NCI-H2227 treated with DMSO at 0.1 percent for 48 hours (cell line): ENCODE measurements around the gene ZMPSTE24.

Experiments
- DNase-seq: peaks from one replicate; lab custom pipeline; 2025; lab: John Stamatoyannopoulos, UW

The ZMPSTE24 gene

DNA sequence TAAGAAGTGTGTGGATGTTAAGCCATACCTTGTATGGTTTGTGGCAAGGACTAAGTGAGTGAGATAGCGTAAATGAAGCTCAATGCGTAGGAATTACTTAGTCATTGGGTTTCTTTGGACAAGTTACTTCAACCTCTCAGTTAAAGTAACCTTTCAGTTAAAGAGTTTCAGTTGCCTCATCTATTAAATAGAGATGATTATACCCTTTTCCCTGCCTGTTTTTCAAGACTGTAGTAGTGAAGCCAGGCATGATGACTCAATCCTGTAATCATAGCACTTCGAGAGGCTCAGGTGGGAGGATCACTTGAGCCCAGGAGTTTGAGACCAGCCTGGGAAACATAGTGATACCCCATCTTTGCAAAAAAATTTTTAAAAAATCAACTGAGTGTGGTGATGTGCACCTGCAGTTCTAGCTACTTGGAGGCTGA lies 6.3 kb downstream of the ZMPSTE24 start:
- peak; percentile 60 for DNase-seq

DNA sequence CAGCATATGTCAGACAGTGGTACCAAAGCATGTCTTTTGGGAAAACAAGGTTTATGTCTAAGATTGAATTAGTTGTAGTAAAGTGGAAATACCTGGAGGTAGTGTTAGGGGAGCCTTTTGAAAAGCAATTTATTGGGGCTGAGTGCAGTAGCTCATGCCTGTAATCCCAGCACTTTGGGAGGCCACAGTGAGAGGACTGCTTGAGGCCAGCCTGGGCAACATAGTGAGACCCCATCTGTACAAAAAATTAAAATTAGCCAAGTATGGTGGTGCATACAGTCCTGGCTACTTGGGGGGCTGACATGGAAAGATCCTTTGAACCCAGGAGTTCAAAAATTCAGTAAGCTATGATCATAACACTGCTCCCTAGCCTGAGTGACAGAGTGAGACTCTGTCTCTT lies 7.3 kb downstream of the ZMPSTE24 start:
- DNase-seq, result no peak

DNA sequence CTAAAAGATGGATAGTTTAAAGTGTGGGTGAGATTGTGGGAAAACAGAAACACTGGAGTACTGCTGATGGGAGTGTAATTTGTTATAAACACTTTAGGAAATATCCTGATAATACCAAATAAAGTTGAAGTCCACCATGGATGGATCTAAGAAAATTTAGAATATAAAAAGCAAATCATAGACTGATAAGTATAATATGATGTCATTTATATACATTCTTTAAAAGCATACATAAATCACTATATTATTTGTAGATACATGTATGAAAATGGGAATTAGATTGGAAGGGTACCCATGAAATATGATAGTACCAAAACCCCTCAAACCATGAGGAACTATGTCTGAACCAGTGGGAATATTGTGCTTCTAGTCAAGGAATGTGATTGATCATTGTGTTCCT lies 7.9 kb downstream of the ZMPSTE24 start:
- no peak for DNase-seq

DNA sequence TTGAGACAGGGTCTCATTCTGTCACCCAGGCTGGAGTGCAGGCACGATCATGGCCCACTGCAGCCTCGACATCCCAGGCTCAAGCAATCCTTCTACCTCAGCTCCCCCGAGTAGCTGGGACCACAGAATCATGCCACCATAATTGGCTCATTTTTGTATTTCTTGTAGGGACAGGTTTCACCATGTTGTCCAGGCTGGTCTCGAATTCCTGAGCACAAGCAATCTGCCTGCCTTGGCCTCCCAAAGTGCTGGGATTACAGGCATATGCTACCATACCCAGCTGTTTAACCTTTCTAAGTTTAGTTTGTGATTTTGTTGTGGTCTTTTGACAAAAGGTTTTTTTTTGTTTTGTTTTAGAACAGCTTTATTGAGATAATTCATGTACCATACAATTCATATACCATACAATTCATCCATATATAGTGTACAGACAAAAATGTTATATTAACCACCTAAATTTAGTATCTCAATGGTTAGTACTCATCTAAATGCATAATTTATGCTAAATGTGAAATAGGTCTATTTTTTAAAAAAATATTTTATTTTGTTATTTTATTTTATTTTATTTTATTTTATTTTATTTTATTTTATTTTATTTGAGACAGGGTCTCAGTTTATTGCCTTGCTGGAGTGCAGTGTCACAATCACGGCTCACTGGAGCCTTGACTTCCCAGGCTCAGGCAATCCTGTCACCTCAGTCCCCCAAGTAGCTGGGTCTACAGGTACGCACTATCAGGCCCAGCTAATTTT lies 8.9 kb downstream of the ZMPSTE24 start:
- DNase-seq, result no peak

DNA sequence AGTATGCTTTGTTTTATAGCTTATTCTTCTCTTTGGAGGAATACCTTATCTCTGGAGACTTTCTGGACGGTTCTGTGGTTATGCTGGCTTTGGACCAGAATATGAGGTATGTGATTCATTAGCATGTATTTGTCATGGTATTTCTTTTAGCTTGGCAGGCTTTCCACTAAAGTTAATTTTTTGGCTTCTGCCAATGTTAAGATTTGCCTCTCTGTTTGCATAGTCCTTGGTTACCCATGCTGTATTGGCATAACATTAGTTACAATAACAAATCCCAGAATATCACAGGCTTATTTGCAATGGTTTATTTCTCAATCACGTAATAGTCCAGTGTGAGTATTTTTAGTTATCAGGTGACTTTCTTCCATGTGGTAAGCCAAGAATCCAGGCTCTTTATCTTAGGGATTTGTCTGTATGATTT lies 9.7 kb downstream of the ZMPSTE24 start:
- no peak for DNase-seq

DNA sequence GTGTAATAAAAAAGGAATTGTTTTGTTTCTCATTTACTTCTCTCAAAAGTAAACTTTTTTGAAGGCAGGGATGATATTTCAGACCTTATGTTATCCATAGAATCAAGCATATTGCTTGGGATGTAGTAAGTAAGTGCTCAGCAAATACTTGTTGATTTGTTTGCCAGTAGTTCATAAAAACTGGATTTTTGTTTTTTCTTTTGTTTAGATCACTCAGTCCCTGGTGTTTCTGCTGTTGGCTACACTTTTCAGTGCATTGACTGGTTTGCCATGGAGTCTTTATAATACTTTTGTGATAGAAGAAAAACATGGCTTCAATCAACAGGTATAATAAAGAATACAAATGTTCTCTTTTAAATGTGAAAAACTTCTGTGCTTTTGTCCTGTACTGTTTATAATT lies 10.2 kb downstream of the ZMPSTE24 start:
- DNase-seq, result no peak

DNA sequence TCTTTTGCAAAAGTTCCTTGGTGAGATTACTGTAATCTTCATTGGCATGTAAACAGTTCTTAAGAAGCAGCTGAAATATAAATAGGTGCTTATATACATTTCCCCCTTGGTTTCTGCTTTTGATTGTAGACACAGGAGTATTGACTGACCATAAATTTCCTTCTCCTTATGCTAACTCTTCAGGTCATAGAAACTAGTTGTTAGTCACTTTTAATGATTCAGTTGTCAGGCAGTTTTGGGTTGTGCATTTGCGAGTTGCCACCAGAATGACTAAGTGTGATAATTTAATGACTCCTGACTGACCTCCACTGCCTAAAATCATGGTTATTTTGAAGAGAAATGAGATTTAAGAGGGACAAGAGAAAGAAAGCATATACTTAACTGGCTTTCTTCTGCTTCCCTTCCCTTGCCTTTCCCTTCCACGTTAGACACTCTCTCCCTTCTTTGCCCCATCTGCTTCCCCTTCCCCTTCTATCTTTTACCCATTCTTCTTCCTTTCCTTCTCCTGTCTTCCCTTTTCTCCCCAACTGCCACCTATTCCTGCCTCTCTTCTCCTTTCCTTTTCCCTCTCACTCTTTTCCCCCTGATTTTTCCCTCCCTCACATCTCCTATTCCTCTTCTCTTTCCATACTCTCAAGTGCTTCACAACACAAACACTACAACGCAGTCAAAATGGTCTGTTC lies 12.3 kb downstream of the ZMPSTE24 start:
- DNase-seq, result peak; percentile 17

DNA sequence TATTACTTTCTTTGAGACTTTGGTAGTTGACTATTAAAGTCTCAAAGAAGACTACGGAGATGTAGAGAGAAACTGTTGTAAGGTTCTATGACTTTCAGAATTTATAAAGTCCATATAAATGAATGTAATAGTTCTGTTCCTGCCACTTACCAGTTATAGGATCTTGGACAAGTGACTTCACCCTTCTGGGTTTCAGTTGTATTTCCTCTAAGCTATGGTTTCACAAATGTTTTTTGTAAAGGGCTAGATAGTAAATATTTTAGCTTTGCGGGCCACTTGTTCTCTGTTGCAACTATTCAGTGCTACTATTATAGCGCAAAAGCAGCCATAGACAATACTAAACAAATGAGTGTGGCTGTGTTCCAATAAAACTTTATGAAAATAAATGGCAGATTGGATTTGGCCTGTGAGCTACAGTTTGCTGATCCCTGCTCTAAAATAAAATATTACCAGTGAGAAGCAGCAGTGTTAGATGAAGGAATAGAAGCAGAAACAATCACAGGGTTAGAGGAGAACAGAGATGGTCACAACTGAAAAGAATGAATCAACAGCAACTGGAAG lies 14.7 kb downstream of the ZMPSTE24 start:
- DNase-seq, result no peak

DNA sequence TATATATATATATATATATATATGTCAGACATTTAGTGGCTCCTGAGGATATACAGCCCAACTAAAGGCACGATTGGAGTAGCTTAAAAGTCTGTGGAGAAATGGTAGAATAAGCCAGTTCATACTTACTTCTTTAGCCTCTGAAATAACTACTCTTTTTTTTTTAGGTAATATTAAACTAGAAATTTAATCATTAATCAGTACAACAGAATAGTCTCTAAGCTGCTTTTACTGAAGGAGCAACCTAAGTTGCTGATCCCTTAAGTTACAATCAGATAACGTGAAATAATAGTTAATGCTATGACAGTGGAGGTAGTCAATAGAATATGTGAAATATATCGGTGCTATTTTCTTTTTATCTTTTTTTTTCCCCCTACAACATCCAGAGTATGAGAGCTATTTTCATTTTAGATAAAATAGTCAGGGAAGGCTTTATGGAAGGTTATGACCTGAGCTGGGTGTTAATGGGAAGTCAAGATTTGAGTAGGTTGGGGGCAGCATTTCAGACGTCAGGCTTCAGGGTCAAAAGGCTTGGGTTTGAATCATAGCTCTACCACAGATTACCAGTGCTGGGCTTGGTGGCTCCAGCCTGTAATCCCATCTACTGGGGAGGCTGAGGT lies 15.6 kb downstream of the ZMPSTE24 start:
- DNase-seq, result no peak

DNA sequence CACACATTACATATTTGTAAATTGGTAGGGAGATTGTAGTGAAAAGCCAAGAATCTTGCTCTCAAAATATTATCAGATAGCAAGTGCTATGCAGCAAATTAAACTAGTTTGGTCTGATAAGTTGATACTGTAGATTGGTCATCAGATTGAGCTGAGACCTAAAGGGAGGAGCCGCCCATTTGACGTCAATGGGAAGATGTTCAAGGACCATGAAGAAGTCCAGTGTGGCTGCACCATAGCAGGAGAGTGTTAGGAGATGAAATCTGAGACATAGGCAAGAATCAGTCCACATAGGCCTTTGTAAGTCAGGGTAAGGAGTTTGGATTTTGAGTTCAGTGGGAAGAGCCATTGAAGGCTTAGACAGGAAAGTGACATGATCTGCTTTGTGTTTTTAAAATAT lies 16.3 kb downstream of the ZMPSTE24 start:
- DNase-seq, result no peak

DNA sequence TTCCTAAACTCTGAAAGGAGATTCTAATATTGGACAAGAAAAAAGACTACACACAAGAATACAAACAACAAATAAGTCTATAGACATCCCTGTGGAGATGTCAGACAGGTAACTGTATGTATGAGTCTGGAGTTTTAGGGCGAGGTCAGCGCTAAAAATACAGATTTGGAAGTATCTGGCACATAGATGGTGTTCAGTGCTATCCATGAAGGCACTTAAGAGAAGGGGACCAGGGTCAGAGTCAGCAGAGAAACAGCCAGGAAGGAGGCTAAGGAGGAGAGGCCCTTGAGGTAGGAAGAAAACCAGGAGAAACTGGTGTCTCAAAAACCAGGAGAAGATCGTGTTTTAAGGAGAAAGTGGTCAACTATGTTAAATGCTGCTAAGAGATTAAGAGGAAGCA lies 18.1 kb downstream of the ZMPSTE24 start:
- DNase-seq, result no peak

DNA sequence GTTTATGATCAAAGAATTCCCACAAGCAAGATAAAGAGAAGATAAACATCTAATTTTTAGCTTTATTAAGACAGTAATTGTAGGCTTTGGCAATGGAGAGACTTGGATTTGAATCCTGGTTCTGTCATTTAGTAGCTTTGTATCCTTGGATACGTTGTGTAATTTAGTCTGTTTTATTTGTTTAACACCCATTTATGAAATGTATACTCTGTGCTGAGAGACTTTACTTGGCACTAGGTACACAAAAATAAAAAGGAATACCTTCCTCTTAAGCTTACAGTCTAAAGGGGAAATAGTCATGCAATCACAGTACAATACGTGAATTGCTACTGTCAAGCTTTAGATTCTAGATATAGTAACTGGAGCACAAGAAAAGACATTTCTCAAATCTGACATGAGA lies 23.8 kb downstream of the ZMPSTE24 start:
- no peak for DNase-seq

DNA sequence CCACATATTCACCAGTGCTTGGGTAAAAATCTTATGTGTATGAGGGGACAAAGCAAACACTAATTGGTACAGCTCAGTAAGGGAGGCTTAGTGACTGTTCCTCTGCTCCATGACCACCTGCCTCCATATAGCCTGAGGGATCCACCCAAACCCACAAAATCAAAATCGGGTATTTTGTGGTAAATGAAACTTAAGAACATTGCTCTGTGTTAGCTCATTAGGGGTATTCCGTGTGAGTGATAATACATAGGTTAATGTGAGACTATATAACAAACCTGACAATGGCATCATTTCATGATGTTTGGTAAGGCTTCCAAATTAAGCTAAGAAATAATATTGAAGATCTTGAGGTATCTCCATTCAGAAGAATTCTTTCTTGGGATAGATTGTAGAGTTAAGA lies 33.3 kb downstream of the ZMPSTE24 start:
- no peak for DNase-seq

DNA sequence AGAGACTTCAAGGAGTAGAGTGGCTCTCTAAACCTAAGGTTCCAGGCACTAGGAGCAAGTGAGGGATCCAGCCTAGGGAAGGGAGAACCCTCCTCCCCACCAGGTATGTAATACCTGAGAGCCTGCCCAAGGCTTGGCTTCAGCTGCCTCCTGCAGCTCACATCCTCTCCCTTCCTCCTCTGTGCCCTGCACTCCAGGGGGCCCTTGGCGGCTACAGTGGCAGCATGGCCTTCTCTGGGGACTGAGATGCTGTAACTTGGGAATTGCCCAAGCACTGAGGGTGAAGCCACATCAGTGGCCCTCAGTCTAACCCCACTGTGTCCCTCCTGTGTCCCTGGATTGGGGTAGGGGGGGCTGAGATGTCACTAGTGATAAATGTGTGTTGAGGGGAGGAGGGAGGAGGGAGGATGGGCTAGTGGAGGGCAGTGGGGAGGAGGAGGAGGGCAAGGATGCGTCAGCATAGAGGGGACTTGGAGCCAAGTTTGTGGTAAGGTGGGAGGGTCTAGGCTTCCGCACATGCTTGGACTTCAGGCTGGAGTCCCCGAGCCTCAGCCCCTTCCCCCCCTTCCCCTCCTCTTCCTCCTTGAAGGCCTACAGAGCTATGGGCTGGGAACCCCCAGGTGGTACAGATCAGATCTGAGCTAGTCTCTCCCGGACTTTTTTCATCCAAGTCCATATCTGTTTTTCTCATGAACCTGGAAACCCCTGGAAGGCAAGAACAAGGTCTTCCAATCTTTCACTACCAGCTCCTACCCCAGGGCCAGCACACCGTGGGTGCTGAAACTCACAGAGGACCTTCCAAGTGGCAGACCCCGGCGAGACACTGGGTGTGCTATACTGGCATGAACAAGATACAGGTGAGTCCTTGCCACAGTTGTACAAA lies 41.6 kb downstream of the ZMPSTE24 start:
- no peak for DNase-seq

DNA sequence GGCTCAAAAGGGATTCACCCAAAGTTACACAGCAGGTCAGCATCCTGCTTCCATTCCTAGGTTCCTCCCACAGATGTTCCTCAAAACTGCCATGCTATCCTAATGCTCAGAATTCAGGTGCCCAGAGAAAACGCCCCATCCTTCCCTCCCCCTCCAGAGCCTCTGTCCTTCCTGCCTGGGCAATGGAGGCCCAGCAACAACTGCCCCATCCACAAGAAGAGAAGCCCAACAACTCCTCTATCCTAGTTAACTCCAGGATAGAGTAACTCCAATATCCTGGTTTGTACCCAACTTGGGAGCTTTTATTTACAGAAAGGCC lies 42.2 kb downstream of the ZMPSTE24 start:
- DNase-seq, result no peak

DNA sequence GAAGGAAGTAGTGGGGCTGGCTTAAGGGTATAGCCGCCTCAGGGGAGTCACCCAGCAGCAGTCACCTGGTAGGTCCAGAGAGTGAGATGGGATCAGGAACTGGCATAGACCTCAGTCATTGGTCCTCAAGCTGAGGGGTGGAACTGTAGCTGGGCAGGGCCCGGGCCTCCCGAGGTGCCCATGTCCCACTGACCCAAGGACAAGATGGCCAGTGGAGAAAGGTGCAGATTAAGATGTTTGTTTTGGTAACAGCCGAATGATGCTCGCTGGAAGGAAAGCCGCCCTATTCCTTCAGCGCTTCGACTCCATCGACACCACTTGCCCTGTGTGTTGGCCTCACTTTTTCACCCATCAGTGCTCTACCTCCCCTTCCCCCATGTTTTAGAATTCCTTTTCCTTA lies 42.6 kb downstream of the ZMPSTE24 start:
- no peak for DNase-seq

DNA sequence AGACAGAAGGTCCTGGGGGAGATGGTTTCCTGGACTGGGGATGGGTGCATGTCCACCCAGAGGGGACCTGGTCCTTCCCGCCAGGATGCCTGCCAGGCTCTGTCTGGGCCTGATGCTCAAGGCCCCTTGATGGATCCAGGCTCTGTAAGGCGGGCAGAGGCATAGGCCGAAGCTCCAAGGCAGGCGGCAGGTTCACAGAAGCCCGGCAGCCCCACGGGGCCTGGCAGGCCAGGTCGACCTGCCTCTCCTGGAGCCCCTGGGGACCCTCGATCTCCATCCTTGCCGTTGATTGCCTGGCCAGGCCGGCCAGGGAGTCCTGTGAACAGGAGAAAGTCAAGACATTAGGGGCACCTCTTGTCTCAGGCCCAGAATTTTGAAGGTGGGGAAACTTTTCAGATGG lies 43.0 kb downstream of the ZMPSTE24 start:
- no peak for DNase-seq

DNA sequence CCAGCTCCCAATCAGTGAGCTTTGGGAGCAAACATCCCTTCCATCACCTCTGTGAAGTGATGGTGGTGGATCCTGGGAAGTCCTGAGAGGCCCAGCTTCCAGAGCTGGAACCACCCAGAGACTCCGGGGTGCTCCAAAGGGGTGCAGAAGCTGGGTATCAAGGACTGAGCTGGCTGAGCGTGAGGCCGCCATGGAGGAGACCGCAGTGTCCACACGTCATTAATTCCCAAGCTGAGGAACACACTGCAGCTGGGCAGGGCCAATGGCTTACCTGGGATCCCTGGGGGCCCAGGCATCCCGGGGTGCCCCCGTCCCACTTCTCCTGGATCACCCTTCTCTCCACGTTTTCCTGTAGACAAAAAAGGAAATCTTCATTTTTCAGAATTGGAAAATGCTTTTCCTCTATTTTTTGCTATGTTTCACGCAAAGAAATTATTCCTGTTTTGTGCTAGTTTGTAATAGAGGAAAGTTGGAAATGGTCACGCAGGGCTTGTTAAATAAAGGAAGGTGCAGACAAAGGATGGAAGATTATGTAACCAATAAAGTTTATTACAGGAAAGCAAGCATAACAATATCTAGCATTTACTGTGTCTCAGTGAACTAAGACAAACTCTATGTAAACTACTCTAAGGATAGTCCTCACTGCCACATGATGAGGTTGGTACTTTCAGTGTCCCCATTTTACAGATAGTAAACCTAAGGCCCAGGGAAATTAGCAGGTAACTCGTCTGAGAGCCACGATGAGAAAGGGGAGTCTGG lies 43.7 kb downstream of the ZMPSTE24 start:
- no peak for DNase-seq

DNA sequence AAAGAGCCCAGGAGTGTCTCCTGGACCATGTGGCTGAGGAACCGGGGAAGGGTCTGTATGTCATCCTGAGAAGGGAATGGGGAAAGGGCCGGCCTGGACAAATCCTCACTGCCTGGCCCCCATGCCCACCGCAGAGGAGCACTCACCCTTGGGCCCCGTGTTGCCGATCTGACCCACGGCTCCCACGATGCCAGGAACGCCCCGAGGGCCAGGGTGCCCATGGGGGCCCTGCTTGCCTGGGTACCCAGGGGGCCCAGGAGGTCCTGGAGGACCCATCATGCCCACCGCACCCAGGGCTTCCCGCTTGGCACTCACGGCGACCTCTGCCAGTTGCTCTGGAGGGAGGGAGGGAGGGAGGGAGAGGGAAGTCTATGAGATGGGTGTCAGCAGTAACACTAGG lies 44.4 kb downstream of the ZMPSTE24 start:
- DNase-seq, result no peak

DNA sequence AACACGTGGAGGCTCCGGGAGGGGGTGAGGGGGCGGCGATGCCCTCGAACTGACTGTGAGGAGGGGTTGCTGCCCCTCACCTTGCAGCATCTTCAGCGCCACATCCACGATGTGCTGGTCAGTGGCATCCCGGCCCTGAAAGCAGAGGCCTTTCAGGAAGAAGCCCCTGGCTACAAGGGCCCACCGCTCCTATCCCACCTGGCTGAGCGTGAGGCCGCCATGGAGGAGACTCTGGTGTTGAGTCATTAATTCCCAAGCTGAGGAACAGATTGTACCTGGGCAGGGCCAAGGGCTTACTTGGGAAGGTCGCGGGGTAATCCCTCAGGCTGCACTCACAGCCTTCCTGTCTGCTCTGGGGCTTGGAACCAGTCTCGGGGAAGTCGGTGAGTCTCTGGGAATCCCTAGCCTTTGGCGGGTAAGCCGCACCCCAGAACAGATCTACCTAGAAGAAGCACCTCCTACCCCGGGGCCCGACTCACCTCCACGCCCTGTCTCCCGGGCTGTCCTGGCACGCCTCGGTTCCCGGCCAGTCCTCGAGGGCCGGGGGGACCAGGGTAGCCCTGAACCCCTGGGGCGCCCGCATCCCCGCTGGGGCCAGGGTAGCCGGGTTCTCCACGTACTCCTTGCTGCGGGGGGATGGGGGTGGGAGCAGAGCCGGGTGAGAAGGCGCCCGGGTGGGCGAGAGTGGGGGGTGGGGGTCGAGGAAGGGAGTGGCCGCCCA lies 45.2 kb downstream of the ZMPSTE24 start:
- no peak for DNase-seq

DNA sequence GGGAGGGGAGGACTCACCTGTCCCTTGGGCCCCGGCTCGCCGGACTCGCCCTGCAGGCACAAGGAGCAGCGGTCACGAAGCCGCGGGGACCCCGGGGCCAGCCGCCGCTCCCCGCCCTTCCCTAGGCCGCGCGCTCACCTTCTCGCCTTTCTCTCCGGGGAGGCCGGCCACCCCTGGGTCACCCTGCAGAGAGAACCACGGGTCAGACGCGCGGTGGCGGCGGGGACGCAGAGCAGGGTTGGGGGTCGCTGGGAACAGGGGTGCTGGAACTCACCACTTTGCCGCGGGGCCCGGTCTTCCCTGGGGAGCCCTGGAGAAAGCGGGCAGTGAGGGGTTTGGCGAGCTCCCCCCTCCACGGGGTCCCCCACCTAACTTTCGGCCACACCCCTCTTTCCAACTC lies 45.8 kb downstream of the ZMPSTE24 start:
- DNase-seq, result no peak
